Raji (cell line): ENCODE data around the gene JARID2.

Experiments
- POLR2A ChIP-seq: IDR thresholded peaks from 2 replicates; pipeline ENCODE4 v1.6.1; 2011; ENCODE audit warnings: low read depth, low read length, control low read depth; ENCODE audit not compliant: insufficient read depth

The JARID2 gene

GRCh38 chr6:15521582-15521981, 275.7 kb downstream of the JARID2 start:
- TF ChIP-seq POLR2A: no peak

GRCh38 chr6:15522026-15522425, 276.2 kb downstream of the JARID2 start:
- TF ChIP-seq POLR2A: no peak

GRCh38 chr6:15522427-15522826, 276.6 kb downstream of the JARID2 start:
- TF ChIP-seq POLR2A: no peak

GRCh38 chr6:15522856-15523529, 277.1 kb downstream of the JARID2 start:
- TF ChIP-seq POLR2A: no peak

- TF ChIP-seq POLR2A: no peak
Measured at GRCh38 chr6:15523679-15524630, 278.1 kb downstream of the JARID2 start.

GRCh38 chr6:15524861-15525401, 279.1 kb downstream of the JARID2 start:
- no peak for TF ChIP-seq POLR2A

- TF ChIP-seq POLR2A: no peak
Measured at GRCh38 chr6:15526212-15526701, 280.4 kb downstream of the JARID2 start.

- TF ChIP-seq POLR2A: no peak
Measured at GRCh38 chr6:15527838-15528617, 282.2 kb downstream of the JARID2 start.

- no peak for TF ChIP-seq POLR2A
Measured at GRCh38 chr6:15528870-15529269, 283.0 kb downstream of the JARID2 start.

GRCh38 chr6:15530411-15530810, 284.5 kb downstream of the JARID2 start:
- no peak for TF ChIP-seq POLR2A

GRCh38 chr6:15531973-15532372, 286.1 kb downstream of the JARID2 start:
- TF ChIP-seq POLR2A: no peak

- no peak for TF ChIP-seq POLR2A
Measured at GRCh38 chr6:15533379-15534026, 287.6 kb downstream of the JARID2 start.

- TF ChIP-seq POLR2A: no peak
Measured at GRCh38 chr6:15534974-15535373, 289.1 kb downstream of the JARID2 start.

GRCh38 chr6:15535495-15536197, 289.8 kb downstream of the JARID2 start:
- no peak for TF ChIP-seq POLR2A
